COLO668 (cell line): ENCODE results near the gene SAMD10.
A peak's percentile ranks its signal among the peaks of the same experiment; 100 is the strongest.
"Not testable (repeated sequence)": the region's sequence is repeated elsewhere in the genome, so short reads cannot be mapped to it uniquely, and the experiment has no call there.

ENCODE experiments used
- DNase-seq: peaks from one replicate; lab custom pipeline; 2025; ENCODE audit not compliant: unreplicated experiment; lab: John Stamatoyannopoulos, UW

SAMD10 gene

DNA sequence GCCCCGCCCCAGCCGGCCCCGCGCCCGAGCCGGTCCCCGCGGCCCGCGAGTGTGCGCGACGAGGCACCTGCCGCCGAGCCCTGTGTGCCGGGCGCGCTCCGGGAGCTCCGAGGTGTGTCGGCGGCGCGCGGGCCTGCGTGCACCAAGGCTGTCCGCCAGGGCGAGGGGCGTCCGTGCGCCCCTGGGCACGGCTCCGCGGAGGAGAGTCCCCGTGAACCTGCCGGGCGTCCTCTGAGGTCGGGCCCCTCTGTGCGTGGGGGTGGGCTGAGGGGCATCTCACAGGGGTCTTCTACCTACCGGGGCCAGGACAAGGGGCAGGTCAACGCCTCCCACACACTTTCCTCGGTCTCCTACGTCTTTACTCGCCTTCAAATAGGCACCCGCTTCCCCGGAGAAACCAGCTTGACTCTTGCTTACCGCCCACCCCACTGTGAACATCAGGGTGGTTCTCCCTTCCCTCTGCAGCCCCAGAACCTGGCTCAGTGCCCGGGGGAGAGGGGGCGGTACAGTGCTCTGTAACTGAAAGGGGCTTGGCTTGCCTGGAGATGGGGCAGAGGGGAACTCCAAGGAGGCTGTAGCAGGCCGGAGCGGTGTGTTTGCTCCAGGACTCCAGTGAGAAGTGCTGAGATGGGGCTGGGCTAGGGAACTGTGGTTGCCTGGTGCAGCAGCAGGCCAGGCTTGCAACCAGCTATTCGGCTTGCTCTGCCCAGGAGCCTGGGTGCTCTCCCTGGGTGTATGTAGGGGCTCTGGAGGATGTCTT is at the start of gene SAMD10:
TSS of gene SAMD10 (minus strand) at position 86 of the 760 bp plus-strand sequence. CDS start 175 bp downstream, outside the sequence.
- DNase-seq = peak; percentile 90

DNA sequence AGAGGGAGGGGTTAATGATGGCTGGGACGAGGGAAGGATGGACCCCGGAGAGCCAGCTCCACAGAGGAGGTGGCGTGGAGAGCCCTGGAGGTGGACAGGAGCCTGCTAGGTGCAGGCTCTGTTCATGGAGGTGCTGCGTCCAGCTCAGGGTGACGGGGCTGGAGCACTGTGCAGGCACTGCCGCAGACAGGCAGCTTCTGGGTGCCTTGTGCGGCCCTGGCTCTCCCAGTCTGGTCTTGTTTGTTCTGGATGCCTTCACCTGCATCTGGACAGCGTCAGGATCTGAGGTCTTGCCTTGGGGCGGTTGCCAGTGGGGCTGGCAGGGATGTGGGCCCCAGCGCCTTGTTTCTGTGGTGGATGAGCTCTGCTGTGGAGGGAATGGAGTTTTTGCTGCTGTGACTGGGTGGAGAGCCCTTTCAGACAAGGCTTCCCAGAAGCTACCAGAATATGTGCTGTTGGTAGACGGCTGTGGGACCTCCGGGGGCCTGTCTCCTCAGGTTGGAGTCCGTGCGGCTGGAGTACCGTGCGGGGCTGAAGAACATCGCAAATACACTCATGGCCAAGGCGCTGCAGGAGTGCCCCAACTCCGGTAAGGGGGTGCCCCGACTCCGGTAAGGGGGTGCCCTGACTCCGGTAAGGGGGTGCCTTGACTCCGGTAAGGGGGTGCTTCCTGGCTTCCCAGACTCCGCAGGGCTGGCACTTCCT is 48.7 kb upstream of the SAMD10 start:
- DNase-seq = no peak

DNA sequence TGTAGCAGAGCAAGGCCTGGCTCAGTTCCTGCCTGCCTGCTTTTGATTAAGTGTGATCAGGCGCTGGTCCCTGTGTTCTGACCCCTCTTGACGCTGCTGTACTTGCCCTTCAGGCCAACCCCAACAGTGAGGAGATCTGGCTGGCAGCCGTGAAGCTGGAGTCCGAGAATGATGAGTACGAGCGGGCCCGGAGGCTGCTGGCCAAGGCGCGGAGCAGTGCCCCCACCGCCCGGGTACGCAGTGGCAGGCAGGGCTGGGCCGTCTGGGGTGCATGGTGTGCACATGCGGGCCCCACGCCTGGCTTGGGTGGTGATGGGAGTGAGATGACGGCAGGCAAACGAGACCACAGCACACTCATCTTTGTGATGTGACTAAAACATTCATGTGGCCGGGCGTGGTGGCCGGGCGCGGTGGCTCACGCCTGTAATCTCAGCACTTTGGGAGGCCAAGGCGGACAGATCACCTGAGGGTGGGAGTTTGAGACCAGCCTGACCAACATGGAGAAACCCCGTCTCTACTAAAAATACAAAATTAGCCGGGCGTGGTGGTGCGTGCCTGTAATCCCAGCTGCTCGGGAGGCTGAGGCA is 46.5 kb upstream of the SAMD10 start:
- no peak for DNase-seq

DNA sequence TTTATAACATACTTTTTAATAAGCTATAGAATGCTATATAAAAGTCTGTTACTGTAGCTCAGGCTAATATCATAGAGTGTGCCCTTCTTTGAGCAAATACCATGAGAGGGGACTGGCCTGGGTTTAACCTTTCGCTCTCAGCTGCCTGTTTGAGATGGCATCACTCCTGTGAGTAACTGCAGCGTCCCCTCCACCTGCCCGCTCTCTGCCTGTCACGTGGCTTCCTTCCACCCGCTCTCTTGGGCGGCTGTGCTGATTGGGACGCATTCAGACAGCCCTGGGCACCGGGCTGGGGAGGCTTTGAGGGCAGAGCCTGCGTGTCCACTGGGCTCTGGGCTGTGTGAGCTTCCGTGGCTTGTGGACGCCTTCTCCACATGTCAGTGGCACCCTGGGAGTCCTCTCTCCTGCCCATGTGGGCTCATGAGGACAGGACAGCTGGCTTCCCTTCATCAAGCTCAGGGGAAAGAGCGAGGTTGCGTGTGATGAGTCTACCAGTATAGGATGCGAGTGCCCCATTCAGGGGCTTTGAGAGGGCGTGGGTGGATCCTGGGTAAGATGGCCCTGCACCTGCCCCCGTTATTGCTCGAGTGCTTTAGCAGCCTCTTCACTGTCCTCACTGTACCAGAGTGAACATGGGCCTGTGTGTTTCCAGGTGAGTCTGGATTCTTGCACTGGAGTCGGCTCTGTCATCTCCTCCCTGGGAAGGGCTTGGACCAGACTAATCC is 45.8 kb upstream of the SAMD10 start:
- DNase-seq = no peak

DNA sequence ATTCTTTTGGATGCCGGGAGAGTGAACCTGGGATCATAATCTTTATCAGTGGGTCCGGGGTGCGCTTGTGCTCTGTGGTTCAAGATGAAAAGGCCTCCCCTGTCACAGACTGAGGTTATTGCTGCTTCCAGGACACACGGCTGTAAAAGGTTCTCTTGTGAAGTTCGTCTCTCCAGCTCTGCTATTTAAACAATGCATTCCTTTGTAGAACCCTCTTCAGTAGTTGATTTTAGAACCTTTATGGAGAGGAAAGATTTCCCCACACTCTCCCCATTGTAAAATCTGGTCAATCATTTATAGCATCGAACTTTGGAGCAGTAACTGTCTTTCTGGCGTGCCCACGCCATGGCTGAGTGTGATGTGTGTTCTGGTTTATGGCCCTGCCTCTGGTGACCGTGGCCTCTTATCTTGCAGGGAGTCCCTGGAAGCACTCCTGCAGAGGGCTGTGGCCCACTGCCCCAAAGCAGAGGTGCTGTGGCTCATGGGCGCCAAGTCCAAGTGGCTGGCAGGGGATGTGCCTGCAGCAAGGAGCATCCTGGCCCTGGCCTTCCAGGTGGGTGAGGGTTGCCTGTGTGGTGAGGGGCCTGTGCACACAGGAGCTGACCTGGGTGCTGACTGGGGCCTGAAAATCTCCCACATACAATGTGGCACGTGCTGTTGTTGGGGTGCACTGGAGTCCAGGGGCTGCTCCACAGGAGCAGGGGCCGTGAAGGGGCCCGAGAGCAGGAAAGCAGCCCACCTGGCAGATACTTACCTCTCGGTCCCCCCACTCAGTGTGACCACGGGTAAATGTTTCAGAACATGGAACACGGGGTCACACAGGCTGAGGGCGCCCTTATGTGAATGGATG is 44.9 kb upstream of the SAMD10 start:
- no peak for DNase-seq

DNA sequence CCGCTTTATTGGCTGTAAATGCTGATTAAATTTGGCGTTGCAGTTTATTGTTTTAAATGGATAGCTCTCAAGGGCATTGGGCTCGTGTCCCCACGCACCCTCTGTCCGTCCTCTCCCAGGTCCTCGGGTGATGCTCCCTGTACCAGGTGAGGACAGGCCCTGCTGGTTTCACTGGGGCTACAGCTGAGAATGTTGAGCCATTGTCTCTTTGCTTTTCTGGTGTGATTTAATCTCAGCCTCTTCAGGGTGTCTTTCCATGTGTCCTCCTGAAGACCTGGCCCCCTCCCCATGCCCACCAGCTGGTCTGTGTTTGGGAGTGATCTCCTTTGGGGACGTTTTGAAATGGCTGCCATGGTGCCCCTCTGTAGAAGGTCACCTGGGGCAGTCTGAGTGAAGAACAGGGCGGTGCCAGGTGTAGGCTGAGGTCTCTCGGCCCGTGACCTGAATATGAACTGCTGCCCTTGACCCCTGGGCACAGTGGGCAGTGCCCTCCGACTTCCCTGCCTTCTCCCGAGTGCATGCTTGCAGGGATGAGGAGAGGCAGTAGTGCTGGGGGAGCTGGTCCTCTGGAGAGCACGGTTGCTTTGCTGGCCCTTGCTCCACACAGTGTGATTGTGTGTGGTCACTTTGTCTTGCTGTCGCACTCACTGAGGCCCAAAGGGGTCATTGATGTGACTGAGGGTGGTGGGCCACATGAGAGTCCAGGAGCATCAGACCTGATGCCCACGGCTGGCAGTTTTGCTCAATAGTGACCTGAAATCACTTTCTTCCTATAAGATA is 44.1 kb upstream of the SAMD10 start:
- no peak for DNase-seq

DNA sequence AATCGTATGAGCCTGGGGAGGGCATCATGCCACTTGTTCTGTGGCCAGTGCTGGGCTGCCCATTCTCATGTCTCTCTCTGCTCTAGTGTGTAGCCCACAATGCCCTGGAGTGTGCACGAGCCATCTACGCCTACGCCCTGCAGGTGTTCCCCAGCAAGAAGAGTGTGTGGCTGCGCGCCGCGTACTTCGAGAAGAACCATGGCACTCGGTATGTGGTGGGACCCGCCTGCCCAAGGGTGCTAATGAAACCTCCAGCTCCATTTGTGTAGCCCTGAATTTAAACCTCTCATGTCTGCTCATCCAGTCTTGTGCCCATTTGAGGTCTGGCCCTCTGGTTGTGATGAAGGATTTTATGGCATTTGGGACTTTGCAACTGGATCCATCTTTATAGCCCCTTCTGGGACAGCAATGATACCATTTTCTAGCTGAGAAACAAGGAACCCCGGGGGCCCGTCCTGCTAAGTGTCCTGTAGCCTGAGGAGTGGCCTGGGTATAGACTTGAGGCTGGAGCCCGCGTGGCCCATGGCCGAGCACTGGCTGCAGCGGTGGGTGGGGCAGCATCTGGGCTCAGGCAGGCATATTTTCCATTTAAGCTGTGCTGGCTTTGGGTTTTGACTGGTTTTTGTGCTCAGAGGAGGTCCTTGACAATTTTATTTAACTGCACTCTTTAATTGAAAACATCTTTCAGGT is 43.4 kb upstream of the SAMD10 start:
- DNase-seq = no peak

DNA sequence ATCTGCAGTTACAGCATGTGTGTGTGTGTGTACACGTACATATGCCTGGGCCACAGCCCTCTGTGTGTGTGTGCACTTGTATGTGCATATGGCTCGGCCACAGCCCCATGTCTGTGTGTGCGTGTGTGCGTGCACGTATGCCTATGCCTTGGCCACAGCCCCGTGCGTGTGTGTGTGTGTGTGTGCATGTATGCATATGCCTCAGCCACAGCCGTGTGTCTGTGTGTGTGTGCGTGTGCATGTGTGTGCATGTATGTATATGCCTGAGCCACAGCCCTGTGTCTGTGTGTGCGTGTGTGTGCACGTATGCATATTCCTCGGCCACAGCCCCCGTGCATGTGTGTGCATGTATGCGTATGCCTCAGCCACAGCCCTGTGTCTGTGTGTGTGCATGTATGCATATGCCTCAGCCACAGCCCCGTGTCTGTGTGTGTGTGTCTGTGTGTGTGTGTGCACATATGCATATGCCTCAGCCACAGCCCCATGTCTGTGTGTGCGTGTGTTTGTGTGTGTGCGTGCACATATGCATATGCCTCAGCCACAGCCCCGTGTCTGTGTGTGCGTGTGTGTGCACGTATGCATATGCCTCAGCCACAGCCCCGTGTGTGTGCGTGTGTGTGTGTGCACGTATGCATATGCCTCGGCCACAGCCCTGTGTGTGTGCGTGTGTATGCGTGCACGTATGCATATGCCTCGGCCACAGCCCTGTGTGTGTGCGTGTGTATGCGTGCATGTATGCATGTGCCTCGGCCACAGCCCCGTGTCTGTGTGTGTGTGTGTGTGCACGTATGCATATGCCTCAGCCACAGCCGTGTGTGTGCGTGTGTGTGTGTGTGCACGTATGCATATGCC is 41.9 kb upstream of the SAMD10 start:
- DNase-seq = no peak

DNA sequence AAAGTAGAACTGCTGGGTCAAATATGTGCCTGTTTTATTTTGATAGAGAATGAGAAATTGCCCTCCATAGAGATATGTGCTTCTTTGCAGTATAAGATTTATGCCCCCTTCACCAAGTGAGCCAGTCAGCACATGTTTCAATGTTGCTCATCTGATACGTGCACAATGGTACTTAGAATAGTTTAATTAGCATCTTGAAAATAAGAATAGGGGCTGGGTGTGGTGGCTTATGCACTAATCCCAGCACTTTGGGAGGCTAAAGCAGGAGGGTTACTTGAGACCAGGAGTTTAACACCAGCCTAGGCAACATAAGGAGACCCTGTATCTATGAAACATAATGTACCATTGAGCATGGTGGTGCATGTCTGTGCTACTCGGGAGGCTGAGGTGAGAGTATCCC is 36.2 kb upstream of the SAMD10 start:
- no peak for DNase-seq

DNA sequence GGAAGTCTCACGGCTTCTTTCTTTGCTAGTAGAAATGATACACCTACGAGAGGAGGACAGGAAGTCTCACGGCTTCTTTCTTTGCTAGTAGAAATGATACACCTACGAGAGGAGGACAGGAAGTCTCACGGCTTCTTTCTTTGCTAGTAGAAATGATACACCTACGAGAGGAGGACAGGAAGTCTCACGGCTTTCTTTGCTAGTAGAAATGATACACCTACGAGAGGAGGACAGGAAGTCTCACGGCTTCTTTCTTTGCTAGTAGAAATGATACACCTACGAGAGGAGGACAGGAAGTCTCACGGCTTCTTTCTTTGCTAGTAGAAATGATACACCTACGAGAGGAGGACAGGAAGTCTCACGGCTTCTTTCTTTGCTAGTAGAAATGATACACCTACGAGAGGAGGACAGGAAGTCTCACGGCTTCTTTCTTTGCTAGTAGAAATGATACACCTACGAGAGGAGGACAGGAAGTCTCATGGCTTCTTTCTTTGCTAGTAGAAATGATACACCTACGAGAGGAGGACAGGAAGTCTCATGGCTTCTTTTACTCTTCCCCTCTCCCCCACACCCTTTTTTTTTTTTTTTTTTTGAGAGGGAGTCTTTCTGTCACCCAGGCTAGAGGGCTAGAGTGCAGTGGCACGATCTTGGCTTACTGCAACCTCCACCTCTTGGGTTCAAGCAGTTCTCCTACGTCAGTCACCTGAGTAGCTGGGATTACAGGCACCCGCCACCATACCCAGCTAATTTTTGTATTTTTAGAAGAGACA is 33.1 kb upstream of the SAMD10 start:
- not testable (repeated sequence) for DNase-seq

DNA sequence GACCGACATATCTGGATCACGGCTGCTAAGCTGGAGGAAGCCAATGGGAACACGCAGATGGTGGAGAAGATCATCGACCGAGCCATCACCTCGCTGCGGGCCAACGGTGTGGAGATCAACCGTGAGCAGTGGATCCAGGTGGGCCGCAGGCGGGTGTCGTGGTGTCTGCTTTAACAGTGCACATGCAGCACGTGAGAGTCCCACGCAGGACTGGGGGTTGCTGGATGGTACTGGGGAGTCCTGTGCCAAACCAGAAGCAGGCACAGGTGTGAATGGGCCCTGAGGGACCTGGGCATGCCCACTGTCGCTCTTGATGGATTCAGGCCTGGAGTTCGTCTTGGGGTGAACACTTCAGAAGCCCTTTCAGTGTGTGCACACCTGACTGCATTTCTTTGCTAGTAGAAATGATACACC is 31.9 kb upstream of the SAMD10 start:
- no peak for DNase-seq

DNA sequence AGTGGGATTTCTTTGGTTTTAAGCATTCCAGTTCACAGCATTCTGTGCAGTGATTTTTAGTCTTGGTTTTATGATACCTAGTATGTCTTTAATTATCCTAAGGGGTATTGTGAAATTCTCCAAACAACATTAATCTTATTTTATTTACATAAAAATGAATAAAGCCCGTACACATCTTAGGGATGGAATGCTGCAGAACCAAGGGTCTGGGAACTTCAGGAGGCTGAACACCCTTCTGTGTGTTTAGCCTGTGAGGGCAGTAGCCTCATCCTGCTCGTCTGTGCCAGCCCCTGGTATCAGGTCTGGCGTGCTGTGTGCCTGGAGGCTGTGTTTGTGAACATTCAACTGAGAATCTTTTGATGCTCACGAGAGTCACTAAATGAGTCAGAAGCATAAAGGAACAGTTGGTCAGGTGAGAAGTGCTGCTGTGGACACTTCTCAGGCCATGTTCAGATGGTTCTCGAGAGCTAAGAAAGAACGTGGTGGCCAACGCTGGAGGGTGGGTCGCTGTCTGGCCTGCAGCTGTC is 31.3 kb upstream of the SAMD10 start:
- no peak for DNase-seq

DNA sequence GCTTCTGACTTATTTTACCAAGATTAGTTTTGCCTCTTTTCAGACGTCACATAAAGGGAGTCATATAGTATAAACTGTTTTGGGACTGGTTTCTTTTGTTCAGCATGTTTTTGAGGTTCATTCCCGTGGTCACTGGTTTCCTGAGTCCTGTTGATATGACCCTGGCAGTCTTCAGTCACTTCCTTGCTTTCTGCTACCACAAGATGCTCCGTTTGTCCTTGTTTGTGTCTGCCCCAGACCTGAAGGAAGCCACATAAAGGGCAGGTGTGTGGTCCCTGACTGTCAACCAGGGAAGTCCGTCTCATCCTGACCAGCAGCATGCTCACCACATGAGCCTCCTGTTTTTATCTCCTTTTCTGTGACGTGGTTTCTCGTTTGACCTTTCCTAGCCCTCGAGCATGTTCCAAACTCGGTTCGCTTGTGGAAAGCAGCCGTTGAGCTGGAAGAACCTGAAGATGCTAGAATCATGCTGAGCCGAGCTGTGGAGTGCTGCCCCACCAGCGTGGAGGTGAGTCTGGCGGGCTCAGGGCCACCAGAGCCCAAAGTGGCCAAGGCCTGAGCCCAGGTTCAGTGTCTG is 30.5 kb upstream of the SAMD10 start:
- DNase-seq = no peak

DNA sequence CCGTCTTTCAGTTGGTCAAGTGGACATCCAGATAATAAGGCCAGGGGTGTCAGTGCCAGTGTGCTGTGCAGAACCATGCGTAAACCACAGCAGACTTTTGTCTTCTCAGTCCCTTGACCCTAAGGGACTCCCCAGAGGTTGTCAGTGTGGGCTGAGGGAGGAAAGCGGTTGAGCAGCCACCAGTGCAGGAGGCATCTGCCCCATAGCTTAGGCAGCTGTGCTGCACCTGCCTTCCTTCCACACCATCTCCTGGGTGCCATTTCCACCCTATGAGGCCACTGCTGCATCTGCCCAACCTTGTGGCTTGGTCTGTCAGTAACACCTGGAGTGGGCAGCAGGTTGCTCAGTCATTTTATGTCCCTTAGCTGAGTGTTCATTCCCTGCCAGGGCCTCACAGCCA is 27.5 kb upstream of the SAMD10 start:
- peak; percentile 36 for DNase-seq

DNA sequence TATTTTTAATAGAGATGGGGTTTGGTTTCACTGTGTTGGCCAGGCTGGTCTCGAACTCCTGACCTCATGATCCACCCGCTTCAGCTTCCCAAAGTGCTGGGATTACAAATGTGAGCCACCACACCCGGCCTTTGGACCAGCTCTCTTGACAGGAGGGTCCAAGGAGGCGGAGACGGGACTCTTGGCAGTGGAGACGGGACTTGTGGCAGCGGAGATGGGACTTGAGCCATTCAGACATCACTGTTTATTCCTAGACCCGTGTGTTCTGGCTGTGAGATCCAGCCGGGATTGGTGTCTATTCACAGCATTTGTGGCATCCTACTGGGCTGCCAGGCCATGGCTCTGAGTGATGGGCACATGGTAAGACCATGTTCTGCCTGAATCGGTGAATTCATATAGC is 27.0 kb upstream of the SAMD10 start:
- no peak for DNase-seq

DNA sequence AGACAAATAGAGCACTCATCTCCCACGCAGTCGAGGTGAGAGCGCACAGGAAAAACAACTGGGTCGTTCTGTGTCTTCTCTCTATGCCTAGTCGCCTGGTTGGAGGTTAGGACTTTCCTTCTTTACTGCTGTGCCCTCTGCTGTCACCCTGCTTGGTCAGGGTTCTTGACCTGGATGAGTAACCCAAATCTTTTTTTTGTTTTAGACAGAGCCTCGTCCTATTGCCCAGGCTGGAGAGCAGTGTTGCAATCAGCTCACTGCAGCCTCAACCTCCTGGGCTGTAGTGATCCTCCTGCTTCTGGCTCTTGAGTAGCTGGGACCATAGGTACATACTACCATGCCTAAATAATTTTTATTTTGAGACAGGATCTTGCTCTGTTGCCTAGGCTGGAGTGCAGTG is 26.0 kb upstream of the SAMD10 start:
- DNase-seq = no peak
